ENCODE measurements around the gene AVPR2.

AVPR2 gene

GRCh38 chrX:153903991-153904957, at the start of gene AVPR2:
Gene AVPR2 (plus strand): TSS chrX:153904673. CDS start chrX:153905146, 473 bp downstream.
- no peak for DNase-seq

DNA sequence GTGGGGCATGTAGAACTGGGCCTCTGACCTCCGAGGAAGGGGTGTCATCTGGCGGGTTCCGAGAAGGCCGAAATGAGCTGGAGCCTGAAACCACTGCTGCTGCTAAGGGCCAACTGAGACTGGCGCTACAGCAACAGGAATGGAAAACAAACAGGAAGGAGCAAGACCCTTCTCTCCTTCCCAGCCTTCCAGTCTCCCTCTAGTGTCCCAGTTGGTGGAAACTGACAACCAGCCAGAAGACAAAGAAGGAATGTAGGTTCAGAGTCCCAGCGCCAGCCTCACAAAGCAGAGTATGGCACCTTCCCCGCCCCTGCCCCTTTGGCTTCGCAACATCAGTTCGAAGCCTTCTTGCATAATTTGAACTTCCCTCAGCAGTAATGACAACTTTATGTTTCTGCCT, 49.8 kb upstream of the AVPR2 start:
- DNase-seq: no peak

DNA sequence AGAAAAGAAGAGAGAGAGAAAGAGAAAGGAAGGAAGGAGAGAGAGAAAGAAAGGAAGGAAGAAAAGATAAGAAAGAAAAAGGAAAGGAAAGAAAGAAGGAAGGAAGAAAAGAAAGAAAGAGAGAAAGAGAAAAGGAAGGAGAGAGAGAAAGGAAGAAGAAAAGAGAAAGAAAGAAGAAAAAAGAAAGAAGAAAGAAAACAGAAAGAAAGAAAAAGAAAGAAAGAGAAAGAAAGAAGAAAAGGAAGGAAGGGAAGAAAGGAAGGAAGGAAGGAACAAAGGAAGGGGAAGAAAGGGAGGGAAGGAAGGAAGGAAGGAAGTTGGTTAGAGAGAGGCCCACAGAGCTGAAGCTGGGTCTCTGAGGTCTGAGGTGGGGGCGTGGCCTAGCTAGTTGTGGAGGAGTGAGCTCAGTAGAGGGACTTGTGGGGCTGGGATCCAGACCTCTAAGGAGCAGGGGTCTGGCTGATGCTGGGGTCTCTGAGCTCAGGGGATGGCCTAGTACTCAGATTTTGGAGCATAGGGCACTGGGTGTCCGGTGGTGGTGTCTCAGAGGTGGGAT, 47.0 kb upstream of the AVPR2 start:
- DNase-seq: no peak

- DNase-seq: no peak
These were observed 43.3 kb upstream of the AVPR2 start for GRCh38 chrX:153861151-153861550.

DNA sequence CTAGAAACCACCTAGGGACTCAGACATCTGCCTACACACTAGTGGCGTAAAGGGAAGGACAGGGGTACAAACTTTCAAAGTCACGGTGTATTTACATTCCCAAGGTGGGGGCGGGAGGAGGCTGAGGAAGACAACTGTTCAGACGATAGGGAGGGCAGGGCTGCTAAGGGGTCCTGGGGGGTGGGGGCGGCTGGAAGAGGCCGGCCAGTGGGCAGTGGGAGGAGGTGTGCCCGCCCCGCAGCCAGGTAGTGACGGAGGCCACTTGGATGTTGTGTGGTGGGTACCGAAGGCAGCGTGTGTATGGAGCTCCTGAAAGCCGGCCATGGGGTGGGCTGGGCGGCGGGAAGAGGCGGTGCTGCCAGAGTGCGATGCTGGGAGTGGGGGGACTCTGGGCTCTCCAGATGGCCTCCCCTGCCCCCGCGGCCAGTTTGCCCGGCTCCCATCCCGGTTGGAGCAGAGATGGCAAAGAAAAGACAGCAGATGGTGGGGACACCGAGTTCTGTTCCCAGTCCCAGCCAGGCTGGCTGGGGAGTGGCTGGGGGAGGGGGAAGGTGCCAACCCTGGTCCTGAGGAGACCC, 42.7 kb upstream of the AVPR2 start:
- no peak for DNase-seq

DNA sequence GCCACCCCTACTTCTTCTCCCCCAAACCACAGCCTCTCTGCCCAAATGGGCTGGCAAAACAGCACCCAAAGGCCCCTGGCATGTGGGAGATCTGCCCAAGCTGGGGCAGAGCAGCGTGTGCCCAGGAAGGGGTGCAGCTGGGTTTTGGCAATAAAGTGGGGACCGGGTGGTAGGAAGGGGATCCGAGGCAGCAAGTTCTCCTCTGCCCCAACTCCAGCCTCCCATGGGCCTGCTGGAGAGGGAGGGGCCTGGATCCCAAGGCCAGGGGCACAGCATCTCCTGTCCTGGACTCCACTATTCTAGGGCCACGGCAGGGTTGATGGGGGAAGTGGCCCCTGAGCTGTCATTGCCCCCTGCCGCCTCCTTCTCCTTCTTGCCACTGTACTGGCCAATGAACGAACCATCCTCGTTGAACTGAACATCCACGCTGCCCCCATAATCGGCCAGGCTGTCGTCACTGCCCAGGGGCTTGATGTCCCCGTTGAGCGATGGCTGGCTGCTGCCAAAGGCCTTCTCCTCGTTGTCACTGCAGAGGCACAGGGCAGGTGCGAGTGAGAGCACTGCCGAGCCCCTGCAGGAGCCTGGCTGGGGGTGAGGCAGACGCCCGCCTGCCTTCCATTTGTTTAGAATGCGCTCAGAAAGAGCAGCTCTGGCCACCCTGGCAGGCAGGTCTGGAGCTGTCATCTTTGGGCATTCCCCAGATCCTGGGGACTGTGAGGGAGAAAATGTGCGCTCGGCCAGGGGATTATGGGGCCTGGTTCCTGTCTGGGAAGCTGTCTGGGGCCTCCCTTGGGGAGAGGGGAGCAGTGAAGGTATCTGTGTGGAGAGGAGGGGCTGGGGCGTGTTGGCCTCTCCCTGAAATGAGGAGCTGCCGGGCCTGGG, 41.9 kb upstream of the AVPR2 start:
- no peak for DNase-seq

DNA sequence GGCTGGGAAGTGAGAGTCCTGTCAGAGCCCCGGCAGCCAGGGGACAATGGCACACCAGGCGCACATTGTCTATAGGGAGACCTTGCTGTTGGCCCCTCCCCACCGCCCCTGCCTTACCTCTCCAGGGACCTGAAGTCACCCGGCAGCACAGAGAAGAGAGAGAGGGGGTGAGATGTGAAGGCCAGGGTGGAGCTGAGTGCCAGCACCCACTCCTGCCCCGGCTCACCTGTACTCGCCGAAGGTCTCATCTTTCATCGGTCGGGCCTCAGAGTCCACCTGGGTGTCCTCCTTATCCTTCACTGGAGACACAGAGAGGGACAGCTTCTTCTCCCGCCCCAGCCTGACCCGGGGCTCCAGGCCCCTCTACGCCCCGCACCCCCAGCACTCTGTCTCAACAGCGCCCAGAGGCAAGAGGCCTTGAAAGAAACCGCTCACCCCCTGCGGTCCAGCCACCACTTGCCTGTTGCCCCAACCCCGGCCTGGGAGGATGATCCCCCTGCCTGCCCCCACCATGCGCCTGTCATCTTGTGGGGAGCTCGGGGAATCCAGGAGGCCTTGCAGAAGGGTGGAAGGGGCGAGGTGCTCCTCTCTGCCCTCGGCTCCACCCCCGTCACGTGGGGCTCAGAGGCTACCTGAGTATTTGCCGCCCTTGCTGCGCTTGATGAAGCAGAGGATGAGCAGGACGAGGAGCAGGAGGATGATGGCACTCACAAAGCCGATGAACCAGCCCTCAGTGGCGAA, 41.1 kb upstream of the AVPR2 start:
- no peak for DNase-seq

- DNase-seq: no peak
These were observed 40.4 kb upstream of the AVPR2 start for GRCh38 chrX:153864101-153864500.

DNA sequence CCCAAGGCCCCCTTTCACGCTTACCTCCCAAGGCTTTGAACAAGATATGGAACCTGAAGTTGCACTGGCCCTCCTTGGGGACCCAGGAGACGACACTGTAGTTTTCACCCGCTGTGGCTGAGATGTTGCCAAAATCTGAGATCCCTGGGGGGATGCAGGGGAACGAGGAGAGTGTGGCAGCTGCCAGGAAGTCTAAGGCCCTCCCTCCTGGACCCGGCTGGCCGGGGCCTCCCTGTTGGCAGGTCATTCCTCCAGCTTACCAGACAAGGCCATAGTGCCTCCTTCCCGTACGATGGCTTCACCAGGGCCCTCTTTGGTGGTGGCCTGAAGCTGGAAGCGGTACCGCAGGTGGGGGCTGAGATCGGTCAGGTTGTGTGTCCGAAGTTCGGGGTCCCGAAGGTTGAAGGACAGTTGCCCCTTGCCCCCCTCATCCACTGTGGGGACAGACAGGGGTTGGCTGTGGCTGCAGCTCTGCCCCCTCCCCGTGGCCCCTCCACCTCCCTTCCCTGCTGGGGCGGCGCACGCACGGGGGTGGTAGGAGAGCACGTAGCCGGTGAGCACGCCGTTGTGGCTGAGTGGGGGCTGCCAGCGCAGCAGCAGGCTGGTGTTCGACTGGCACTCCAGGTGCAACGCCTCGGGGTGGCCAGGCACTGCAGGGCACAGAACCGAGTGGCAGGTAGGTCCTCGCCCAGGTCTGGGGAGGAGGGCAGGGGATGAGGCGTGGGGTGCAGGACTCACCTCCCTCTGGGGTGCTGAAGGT, 39.7 kb upstream of the AVPR2 start:
- DNase-seq: no peak

- no peak for DNase-seq
These were observed 39.2 kb upstream of the AVPR2 start for GRCh38 chrX:153865321-153865580.

GRCh38 chrX:153865685-153866084, 38.8 kb upstream of the AVPR2 start:
- DNase-seq: no peak

DNA sequence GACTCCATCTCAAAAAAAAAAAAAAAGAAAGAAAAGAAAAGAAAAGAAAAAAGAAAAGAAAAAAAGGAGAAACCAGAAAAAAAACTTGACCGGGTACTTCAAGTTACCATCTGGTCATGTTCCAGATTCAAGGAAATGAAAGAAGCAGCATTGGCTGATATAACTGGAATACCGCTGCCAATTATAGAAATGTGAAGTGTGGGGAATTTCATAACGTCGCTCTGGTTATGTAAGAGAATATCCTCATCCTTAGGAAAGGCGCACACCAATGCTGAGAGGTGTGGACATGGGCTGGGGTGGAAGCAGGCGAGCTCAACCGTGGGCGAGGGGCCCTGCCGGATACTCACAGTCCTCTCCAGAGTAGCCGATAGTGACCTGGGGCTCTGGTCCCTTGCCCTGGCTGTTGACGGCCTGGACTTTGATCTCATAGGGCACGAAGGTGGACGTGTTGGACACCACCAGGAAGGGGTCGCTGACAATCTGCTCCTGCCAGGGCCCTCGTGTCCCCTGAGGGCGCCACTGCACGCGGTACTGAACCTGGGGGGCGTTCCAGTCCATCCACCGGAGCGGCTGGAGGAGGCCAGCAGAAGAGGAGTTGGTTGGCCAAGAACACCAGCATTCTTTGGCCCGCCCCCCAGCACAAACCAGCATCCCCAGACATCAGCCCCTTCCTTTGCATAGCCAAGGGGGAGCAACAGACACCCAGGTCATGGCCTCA, 38.0 kb upstream of the AVPR2 start:
- no peak for DNase-seq

DNA sequence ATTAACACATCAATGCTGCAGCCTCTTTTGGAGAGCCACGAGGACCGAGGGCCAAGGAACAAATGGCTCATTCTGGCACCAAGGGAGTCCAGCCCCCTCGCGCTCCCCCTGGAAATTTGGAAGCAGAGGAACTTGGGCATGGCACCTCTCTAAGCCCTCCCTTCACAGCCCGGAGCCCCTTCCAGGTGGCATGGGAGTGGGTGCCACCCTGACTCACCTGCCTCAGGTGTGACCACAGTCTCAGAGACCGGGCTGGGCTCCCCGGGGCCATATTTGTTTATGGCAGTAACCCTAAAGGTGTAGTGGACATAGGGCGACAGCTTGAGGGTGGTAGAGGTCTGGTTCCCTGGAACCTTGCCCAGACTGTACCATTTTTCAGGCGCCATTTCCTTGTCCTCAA, 37.3 kb upstream of the AVPR2 start:
- no peak for DNase-seq

GRCh38 chrX:153867671-153868070, 36.8 kb upstream of the AVPR2 start:
- no peak for DNase-seq

- no peak for DNase-seq
These were observed 35.6 kb upstream of the AVPR2 start for GRCh38 chrX:153868576-153869472.

DNA sequence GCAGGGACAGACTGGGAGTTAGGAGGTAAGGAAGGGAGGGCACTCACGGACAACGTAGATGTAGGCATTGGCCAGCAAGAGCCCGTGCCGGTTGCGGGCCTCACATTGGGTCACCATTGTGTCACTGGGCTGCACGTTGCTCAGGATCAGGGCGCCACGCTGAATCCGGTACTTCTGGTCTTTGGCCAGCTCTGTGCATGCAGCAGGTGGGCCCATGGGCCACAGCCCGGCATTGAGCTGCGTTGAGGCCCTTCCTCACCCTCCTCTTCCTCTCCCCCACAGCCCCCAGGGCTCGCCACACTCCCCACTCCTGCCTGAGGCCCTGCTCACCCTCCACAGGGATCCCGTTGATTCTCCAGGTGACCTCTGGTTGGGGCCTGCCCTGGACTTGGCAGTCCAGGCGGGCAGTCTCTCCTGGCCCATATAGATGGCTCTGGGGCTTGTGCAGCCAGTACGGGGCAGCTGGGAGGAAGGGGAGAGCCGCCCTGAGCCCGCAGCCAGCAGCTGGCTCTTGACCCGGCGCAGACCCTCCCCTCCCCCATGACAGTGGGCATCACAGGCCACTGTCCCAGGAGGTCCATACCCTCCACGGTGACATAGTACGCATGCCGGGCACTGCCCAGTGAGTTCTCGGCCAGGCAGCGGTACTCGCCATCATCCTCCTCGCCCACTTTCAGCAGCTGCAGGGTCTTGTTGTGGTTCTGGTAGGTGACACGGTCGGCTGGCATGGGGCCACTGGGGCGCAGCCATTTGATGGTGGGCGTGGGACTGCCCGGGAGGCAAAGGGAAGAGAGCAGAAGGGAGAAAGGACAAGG, 34.8 kb upstream of the AVPR2 start:
- DNase-seq: no peak

GRCh38 chrX:153870288-153870690, 34.2 kb upstream of the AVPR2 start:
- DNase-seq: no peak

DNA sequence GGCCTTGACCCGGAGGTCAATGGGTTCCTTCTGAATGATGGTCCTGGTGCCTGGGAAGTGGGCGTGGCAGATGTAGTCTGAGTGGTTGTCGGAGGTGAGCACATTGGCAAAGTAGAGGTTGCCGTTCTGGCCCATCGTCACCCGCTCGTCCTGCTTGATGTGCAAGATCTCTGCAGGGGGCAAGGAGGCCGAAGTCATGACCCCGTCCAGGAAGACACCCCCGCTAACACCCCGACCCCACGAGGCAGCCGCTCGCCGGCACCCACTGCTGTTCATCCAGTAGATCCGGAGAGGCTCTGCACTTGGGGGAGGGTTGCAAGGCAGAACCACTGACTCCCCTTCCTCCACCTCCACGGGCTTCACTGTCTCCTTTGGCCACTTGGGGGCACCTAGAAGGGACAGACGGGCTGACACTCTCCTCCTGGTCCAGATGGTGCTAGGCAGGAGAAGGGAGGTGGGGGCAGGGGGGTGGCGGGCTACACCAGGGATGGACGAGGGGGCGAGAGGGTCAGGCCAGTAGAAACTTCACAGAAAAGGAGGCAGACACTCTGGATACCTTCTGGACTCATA, 33.6 kb upstream of the AVPR2 start:
- no peak for DNase-seq

DNA sequence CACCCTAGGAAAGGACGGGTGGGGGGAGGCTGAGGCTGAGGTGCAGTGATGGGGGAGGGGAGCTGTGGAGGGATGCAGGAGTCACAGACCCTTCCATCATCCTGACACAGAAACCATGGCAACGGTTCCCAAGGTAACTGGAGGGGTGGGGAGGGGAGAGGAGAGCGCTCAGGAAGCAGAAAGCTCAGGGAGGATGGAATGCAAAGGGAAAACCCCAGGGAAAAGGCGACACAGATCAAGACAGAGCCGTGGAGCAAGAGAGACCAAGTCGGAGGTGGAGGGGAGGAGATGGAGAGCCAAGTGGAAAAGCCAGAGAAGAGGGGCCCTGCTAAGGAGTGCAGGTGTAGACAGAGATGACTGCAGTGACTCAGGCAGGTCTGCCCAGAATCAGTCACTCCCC, 33.0 kb upstream of the AVPR2 start:
- no peak for DNase-seq
